HG03139 (cell line): Measurements from ENCODE around the gene ABCB7.
"Not testable (repeated sequence)": the region's sequence is repeated elsewhere in the genome, so short reads cannot be mapped to it uniquely, and the experiment has no call there.

Source experiments
- ATAC-seq: cut with Tn5 transposase; IDR thresholded peaks from one replicate; pipeline ENCODE4 v1.9.1; 2021; ENCODE audit not compliant: unreplicated experiment

Gene ABCB7

DNA sequence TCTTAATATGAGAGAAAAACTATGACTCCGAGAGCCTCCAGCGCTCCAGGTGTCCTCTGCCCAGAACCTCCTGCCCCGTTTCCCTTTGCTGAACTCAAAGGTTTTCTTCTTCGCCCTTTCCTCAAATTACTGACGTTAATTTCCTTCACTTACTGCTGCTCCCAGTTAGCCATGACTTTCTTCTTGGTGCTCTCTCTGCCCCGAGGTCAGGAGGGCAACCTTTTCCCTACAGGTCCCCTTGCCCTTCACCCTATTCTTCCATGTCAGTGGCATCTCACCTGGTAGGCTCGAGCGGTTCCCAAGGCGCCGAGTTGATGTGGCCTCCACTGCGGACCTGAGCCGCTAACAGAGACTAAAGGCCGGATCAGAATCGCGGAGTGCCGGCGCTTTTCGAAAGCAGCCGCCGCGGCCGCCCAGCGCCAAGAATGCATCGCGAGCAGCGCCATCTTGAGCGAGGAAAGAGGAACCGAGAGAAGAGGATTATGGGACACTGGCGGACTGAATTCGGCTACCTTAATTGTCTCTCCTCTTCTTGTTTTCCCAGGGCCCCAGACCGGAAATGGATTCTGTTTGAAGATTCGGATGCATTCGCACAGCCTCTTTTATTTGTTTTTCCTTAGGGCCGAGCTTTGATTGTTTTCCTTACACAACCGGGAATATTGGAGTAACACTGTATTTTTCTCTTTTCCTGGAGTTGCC lies at the start of gene ABCB7:
TSS of gene ABCB7 (minus strand) at position 457 of the 699 bp plus-strand sequence. CDS start at position 446, 11 bp downstream.
- peak; percentile 90 for ATAC-seq

DNA sequence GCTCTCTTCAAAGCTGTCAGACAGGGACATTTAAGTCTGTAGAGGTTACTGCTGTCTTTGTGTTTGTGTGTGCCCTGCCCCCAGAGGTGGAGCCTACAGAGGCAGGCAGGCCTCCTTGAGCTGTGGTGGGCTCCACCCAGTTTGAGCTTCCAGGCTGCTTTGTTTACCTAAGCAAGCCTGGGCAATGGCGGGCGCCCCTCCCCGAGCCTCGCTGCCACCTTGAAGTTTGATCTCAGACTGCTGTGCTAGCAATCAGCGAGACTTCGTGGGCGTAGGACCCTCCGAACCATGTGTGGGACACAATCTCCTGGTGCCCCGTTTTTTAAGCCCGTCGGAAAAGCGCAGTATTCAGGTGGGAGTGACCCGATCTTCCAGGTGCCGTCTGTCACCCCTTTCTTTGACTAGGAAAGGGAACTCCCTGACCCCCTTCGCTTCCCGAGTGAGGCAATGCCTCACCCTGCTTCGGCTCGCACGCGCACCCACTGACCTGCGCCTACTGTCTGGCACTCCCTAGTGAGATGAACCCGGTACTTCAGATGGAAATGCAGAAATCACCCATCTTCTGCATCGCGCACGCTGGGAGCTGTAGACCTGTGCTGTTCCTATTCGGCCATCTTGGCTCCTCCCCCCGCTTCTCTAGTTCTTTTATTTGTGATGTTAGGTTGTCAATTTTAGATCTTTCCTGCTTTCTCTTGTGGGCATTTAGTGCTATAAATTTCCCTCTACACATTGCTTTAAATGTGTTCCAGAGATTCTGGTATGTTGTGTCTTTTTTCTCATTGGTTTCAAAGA lies 32.5 kb upstream of the ABCB7 start:
- ATAC-seq: not testable (repeated sequence)

- ATAC-seq: no peak
Measured at GRCh38 chrX:75181721-75182120, 25.6 kb upstream of the ABCB7 start.

- not testable (repeated sequence) for ATAC-seq
Measured at GRCh38 chrX:75179536-75180293, 23.6 kb upstream of the ABCB7 start.

DNA sequence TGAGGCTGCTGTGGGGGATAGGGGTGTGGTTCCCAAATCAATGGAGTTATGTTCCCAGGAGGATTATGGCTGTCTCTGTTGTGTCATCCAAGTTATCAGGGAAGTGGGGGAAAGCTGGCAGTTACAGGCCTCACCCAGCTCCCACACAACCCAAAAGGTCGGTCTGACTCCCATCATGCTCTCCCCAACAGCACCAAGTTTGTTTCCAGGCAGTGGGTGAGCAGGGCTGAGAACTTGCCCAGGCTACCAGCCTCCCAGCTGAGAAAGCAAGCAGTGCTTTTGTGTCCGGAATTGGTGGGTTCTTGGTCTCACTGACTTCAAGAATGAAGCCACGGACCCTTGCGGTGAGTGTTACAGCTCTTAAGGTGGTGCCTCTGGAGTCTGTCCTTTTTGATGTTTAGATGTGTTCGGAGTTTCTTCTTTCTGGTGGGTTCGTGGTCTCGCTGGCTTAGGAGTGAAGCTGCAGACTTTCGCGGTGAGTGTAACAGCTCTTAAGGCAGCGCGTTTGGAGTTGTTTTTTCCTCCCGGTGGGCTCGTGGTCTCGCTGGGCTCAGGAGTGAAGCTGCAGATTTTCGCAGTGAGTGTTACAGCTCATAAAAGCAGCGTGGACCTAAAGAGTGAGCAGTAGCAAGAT lies 16.3 kb upstream of the ABCB7 start:
- ATAC-seq: not testable (repeated sequence)

GRCh38 chrX:75158054-75158453 lies 2.0 kb upstream of the ABCB7 start:
- no peak for ATAC-seq

DNA sequence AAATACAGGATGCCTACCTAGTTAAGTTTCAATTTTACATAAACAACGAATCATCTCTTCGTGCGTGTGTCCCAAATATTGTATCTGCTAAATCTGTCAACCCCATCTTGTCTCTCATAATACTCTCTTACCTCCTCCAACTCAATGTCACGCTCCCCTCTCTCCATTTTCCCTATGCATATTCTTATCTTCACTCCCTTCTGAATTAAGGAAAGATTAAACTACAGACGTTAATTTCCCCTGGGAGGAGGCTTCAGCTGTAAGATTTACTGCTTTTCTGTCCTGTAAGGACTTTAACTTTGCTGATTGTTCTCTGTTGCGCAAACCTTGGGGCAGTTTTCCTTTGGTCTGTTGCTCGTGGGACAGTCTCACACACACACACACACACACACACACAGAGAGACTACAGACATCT lies 455 bp upstream of the ABCB7 start:
- ATAC-seq: peak; percentile 29

DNA sequence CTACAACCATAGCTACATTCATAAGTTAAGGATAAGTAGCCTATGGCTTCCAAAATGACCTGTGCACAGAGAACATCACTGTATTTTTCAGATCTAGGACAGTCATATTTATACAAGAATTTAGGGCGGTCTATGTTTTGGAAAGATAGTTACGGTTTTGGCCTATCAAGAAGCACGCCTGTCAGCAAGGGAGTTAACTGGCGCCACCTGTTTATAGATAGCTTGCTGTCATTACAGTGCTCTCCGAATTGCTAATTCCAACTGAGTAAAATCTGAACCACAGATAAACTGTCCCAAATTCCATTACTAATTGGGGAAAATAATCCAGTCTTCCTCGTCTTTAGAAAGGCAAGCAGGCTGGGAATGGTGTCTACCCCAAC lies 646 bp downstream of the ABCB7 start:
- peak; percentile 43 for ATAC-seq

DNA sequence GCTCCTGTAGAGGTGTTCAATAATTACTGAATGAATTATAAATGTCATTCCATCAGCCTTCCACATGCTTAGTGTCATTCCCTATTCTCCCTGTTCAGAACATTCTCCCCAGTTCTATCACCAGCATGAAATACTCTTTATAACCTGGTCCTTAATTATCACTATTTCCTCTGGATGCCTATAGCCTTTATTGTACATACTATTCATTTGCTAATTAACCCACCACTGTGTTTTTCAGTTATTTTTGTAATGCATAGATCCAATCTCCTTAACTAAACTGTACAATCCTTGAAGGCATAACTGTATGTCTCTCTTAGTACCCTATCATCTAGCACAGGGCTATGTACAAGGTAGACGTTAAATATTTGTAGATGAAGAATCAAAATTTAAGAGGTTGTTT lies 1.2 kb downstream of the ABCB7 start:
- ATAC-seq: no peak

GRCh38 chrX:75151827-75152592 lies 4.1 kb downstream of the ABCB7 start:
- ATAC-seq: no peak

- ATAC-seq: no peak
Measured at GRCh38 chrX:75149654-75150053, 6.4 kb downstream of the ABCB7 start.

- no peak for ATAC-seq
Measured at GRCh38 chrX:75132672-75133071, 23.4 kb downstream of the ABCB7 start.

DNA sequence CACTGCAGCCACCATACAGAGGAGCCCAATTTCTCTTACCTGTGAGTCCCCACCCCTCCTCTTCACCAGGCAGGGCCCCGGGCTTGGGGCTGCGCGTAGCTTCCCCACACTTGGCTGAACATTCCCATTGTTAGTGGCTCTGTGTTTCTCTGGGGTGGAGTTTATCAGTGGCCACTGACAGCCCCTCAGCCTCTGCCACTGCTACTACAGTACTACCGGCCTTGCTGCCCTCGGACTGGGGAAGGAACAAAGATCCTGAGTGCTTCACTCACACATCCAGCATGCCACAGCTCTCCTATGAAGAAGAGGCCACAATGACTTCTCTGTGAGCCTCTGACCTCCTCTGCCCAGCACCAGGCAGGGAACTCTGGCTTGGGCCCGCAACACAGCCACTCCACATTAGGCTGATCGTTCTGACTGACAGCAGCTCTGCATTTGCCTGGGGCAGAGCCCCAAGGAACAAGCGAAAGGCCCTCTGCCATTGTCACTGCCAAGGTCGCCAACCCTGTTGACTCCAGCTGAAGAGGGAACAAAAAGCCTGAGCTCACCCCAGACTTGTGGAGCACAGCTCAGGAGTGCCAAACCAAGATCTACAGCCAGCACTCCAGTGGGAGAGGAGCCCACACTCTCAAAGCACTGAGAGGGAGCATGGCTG lies 24.0 kb downstream of the ABCB7 start:
- ATAC-seq: no peak

DNA sequence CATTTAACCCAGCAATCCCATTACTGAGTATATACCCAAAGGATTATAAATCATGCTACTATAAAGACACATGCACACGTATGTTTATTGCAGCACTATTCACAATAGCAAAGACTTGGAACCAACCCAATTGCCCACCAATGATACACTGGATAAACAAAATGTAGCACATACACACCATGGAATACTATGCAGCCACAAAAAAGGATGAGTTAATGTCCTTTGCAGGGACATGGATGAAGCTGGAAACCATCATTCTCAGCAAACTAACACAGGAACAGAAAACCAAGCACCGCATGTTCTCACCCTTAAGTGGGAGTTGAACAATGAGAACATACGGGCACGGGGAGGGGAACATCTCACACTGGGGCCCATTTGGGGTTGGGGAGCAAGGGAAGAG lies 27.0 kb downstream of the ABCB7 start:
- not testable (repeated sequence) for ATAC-seq

DNA sequence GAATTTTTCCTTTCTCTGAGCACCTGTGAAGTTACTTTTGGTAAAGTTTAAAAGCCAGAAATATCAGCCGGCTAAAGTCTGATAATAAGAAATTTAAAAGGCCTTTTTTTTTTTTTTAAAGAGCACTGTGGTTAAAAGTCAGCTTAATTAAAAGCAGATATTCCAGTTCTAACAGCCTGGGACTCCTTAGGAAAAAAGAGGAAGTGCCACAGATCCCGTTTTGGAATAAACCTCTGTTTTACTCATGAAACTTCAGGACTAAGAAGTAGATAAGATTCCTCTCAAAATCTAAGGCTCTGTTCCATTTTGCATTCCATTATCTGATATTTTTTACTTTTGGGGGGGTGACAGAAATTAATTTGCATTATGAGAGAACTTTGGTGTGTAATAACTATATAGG lies 37.8 kb downstream of the ABCB7 start:
- ATAC-seq: no peak

DNA sequence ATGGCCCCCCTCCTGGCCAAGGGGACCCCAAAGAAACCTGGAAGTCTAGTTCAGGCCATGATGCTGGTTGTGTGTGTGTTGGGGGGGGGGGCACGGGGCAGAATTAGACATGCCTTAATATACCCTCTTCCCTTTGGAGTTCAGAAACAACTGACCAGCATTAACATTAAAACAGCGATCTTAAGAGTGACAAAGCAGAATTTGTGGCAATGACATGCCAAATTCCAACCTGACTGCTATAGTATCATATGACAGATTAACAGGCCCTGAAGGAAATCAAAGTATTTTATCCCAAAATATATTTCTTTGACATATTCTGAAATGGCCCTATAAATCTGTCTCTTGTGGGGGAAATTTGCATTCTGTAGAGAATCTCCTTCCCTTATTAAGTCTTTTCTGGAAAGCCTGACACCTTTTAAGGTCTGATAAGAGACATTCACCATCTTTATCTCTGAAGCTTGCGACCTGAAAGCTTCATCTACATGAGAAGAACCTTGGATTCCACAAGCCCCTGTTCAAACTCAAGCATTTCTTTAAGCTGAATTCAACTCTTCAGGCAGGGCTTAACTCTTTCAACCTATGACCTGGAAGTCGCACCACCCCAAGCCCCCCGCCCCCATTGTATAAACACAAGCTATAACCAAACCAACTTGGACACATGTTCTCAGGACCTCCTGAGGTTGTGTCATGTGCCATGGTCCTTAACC lies 40.2 kb downstream of the ABCB7 start:
- no peak for ATAC-seq

- ATAC-seq: no peak
Measured at GRCh38 chrX:75114638-75115037, 41.4 kb downstream of the ABCB7 start.

DNA sequence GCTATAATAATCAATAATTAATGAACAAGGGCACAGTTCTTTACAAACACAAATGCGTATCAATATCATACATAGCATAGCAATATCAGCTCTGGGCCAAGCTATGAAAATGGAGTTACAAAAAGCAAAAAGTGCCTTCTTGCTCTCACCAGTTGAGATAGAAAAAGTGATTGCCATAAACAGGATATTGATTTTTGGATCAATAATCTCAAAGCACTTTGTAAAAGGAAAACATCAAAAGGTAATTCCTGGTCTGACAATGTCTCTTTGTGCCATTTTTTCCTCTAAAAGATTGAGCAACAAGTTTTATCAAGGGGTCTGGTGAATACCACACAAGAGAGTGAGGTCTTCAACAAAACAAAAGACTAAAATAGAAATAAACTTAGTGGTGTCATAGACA lies 42.4 kb downstream of the ABCB7 start:
- ATAC-seq: no peak

GRCh38 chrX:75107863-75108509 lies 48.1 kb downstream of the ABCB7 start:
- no peak for ATAC-seq
